HG03378 (cell line): Measurements from ENCODE around the gene OXSR1.

Experiments used
- ATAC-seq: cut with Tn5 transposase; IDR thresholded peaks from one replicate; pipeline ENCODE4 v1.9.1; 2021; ENCODE audit warnings: mild to moderate bottlenecking, moderate library complexity; ENCODE audit not compliant: unreplicated experiment

Gene OXSR1

GRCh38 chr3:38164952-38165721 lies at the start of gene OXSR1:
TSS of gene OXSR1 (plus strand) at chr3:38165537. CDS start at chr3:38165877, 340 bp downstream.
- ATAC-seq: peak; percentile 96

DNA sequence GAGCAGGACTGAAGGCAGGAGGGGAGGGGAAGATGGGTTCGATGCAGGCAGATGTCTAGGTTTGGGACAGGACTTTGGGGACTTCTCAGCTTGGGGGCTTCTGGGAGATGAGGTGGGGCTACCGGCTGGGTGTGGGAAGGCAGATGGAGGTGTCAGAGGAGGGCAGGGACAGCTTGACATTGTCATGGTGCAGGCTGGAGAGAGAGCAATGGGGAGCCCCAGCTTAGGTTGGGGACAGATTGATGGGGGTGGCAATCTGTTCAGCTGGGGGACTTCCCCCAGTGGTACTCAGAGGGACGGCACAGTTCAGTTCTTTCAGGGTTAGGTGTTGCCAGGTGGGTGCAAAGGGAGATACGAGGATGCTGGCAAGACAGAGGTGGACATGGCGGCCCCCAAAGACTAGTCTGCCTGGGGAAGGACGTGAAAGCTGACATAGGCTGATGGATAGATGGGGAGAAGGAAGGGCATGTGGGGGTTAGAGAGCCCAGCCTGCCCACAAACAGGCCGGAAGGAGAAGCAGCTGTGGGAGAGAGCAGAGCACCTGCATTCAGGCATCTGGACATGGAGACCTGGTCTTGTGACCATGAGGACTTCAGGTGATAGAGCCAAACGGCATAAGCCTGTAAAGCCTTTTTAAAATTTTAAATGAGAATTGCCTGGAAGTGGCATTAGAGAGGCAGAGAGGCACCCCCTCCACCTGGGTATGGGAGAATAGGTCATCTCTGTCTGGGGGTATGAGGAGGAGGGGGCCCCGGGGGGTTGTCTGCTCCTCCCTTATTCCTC lies 49.5 kb upstream of the OXSR1 start:
- ATAC-seq: no peak

DNA sequence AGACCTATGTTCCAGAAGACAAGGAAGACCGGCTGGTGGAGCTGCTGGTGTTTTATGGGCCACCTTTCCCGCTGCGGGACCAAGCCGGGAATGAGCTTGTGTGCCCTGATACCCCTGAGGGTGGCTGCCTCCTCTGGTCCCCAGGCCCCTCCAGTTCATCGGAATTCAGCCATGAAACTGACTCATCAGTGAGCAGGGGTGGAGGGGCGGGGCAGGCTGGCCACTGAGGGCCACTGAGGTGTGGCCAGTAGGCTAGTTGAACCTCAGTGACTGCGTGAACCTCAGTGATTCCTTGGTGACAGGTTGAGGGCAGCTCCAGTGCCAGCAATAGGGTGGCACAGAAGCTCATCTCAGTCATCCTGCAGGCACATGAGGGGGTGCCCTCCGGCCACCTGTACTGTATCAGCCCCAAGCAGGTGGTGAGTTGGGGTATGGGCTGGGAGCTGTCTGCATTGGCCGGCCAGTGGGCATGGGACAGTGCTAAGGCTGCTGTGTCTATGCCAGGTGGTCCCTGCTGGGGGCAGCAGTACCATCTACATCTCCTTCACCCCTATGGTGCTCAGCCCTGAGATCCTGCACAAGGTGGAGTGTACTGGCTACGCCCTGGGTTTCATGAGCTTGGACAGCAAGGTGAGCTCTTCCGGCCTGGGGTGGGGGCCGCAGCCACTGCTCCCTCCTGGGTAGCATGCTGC lies 48.7 kb upstream of the OXSR1 start:
- ATAC-seq: no peak

DNA sequence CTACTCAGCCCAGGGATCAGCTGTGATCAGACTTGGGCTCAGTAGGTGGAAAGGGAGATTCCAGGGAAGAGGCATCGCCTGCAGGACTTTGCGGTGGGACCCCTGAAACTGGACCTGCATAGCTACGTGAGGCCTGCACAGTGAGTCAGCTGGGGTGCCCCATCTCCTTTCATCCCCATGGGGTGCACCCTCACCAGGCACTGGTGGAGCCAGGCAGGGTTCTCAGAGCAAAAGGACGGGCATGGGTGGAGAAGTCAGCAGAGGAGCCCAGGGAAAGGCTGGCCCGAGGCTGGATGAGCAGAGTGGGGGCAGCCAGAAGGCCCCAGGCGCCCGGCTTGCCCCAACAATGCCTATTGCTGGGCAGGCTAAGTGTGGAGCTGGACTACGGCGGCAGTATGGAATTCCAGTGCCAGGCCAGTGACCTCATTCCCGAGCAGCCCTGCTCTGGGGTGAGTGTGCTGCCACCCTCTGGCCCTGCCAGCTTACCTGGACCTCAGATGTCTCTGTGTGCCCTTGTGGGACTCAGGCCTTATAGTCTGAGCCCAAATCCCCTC lies 48.1 kb upstream of the OXSR1 start:
- no peak for ATAC-seq

GRCh38 chr3:38117748-38118420 lies 47.5 kb upstream of the OXSR1 start:
- peak; percentile 72 for ATAC-seq

DNA sequence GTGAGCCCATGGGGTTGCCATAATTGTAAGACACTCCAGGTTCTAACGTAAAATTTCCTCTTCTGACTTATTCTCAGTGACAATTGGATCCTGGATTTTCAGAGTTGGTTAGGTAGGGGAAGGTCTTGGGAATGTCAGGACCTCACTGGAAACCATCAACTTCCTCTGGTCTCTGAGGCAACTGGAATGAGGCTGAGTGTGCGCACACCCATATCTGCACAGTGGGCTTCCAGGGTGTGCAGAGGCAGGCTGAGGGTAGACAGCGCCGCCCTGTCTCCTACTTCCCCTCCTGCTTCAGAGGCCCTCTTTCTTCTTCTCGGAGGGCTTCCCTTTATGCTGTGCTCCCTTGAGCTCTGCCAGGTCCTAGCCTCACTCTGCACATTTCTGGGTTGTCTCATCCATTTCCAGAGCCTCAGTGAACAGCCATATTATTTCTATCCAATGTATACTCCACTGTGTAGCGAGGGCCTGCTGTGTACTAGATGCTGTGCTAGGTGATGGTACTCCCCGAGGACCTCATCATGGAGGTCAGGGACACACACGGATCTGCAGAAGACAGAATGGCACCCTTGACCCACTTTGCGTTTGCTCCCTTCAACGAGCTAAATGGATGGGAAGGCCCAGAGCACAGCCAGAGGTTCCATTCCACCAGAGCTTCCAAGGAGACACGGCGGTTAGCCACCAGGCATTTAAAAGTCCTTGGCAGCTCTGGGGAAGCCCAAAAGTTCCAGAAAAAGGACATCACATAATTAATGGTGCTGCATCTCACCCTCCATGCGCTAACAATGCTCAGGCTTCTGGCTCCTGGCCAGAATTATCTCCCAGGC lies 46.7 kb upstream of the OXSR1 start:
- ATAC-seq: no peak

DNA sequence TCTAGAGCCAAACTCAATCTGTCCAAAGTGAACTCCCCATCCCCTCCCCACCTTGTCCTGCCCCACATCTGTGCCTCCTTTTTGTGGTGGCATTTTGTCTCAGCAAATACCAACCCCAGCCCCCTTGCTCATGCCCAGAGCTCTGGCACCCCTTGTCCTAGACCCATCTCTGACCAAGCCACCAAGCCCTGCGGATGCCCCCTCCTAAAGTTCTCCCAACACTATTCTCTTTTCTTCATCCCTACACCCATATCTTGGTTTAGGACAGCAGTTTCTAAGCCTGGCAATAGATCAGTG lies 46.1 kb upstream of the OXSR1 start:
- no peak for ATAC-seq

DNA sequence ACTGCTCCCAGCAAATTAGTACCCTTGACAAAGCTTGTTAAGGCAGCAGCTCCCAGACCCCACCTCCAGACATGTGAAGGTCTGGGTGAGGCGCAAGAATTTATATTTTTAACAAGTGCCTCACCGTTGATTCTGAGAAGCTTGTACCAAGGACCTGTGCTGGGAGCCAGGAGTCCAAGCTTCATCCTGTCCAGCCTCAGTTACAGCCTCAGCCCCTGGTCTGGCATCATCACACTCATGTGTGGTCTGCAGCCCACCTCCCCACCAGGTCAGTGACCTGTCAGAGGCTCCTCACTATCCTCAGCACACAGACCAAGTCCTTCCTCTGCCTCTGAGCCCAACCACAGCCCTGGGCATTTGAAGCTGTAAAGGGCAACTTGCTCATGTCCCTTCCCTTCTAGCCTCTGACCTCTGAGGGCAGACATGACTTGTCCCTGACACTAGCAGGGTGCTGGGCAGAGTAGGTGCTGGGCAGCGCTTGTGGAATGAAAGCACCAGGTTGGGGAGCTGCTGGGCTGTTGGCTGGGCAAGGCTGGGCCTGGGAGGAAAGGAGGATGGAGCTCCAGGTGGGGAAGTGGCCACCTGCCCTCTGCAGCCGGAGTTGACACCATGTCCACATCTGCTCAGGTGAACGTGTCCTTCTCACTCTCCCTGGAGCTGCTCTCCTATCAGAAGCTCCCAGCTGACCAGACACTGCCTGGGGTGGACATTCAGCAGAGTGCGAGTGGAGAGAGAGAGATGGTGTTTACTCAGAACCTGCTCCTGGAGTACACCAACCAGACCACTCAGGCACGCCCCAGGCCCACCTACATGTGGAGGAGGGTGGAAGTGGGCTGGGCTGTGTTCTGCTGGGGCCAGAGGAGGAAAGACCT lies 45.3 kb upstream of the OXSR1 start:
- no peak for ATAC-seq

- ATAC-seq: no peak
These were observed 44.5 kb upstream of the OXSR1 start for GRCh38 chr3:38120693-38121450.

DNA sequence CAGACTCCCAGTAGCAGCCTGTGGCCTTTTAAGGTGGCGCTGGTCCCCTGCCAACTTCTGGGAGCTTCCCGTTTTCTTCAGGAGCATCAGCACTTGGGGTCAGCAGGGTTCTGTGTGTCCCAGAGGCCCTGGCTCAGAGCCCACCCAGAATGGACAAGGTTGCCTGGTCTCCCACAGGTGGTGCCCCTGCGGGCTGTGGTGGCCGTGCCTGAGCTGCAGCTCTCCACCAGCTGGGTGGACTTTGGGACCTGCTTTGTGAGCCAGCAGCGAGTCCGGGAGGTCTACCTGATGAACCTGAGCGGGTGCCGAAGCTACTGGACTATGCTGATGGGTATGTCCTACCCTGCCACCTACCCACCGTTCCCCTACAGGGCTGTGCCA lies 43.9 kb upstream of the OXSR1 start:
- ATAC-seq: no peak

- ATAC-seq: no peak
These were observed 43.4 kb upstream of the OXSR1 start for GRCh38 chr3:38121832-38122461.

GRCh38 chr3:38122712-38123290 lies 42.5 kb upstream of the OXSR1 start:
- no peak for ATAC-seq

DNA sequence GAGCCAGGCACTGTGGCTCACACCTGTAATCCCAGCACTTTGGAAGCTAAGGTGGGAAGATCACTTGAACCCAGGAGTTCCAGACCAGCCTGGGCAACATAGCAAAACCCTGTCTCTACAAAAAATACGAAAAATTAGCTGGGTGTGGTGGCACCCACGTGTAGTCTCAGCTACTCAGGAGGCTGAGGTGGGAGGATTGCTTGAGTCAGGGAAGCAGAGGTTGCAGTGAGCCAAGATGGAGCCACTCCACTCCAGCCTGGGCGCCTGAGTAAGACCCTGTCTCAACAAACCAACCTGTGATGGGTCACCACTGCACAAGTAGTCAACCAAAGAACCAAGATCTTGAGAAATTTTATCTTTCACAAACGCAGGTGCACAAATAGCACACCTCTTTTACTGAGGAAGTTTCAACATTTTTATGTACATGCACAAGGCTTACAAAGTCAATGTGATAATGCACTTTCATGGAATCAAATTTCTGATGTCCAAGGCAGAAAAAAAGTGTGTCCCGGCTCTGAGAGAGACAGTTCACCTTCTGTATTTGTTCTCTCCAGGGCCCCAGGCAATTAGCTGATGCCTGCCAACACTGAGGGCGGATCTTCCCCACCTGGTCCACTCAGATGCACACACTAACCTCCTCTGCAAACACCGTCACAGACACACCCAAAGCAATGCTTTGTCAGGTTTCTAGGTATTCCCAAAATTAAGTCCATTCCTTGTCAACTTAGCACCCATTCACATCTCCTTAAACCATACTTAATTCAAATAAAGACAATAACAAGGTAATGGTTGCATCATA lies 40.8 kb upstream of the OXSR1 start:
- no peak for ATAC-seq

GRCh38 chr3:38125305-38126120 lies 39.8 kb upstream of the OXSR1 start:
- no peak for ATAC-seq

GRCh38 chr3:38126121-38126892 lies 39.0 kb upstream of the OXSR1 start:
- no peak for ATAC-seq
